H9 (cell line): Measurements from ENCODE around the gene GET4. TPM values are rescaled to one million over a fixed set of nuclear protein-coding genes. Genes with fewer than 3 reads are reported as not detected.

Experiments
- DNase-seq: peaks from one replicate; pipeline ENCODE4 v3.0.0-alpha.2; 2017
- H2AFZ ChIP-seq: one replicate; pipeline ENCODE4 v1.6.1; 2013; ENCODE audit warnings: mild to moderate bottlenecking, low read length, control low read depth, moderate library complexity
- H2AK5ac ChIP-seq: 2 replicates; pipeline ENCODE4 v1.6.1; 2013; ENCODE audit warnings: low read length, control low read depth, mixed read lengths; ENCODE audit not compliant: insufficient read length
- H2BK120ac ChIP-seq: one replicate; pipeline ENCODE4 v1.6.1; 2013; ENCODE audit warnings: low read depth, mild to moderate bottlenecking, low read length, control low read depth, inconsistent platforms; ENCODE audit not compliant: poor library complexity, severe bottlenecking
- H2BK12ac ChIP-seq: 2 replicates; pipeline ENCODE4 v1.6.1; 2013; ENCODE audit warnings: low read length, control low read depth, mixed read lengths, low read depth; ENCODE audit not compliant: insufficient read length
- H2BK15ac ChIP-seq: 2 replicates; pipeline ENCODE4 v1.6.1; 2013; ENCODE audit warnings: low read depth, low read length, control low read depth
- H2BK20ac ChIP-seq: one replicate; pipeline ENCODE4 v1.6.1; 2013; ENCODE audit warnings: low read depth, mild to moderate bottlenecking, low read length, control low read depth, inconsistent platforms; ENCODE audit not compliant: poor library complexity, severe bottlenecking
- H2BK5ac ChIP-seq: 2 replicates; pipeline ENCODE4 v1.6.1; 2013; ENCODE audit warnings: low read length, control low read depth, mixed read lengths; ENCODE audit not compliant: insufficient read length
- H3K14ac ChIP-seq: 2 replicates; pipeline ENCODE4 v1.6.1; 2013; ENCODE audit warnings: low read length, control low read depth; ENCODE audit not compliant: insufficient read depth
- H3K18ac ChIP-seq: 2 replicates; pipeline ENCODE4 v1.6.1; 2013; ENCODE audit warnings: low read depth, mild to moderate bottlenecking, mixed read lengths, low read length, control low read depth; ENCODE audit not compliant: insufficient read length
- H3K23ac ChIP-seq: 2 replicates; pipeline ENCODE4 v1.6.1; 2013; ENCODE audit warnings: low read length, control low read depth, mixed read lengths, low read depth; ENCODE audit not compliant: insufficient read length
- H3K23me2 ChIP-seq: 2 replicates; pipeline ENCODE4 v1.6.1; 2013; ENCODE audit warnings: low read depth, mild to moderate bottlenecking, mixed read lengths, low read length, control low read depth; ENCODE audit not compliant: insufficient read length, poor library complexity, severe bottlenecking
- H3K27ac ChIP-seq: 2 replicates; pipeline ENCODE4 v1.5.1; 2013; ENCODE audit warnings: low read length, control low read depth, mixed read lengths, low read depth; ENCODE audit not compliant: insufficient read length
- H3K27me3 ChIP-seq: 2 replicates; pipeline ENCODE4 v1.6.1; 2013; ENCODE audit warnings: low read length, control low read depth, inconsistent platforms; ENCODE audit not compliant: insufficient read depth
- H3K4ac ChIP-seq: 2 replicates; pipeline ENCODE4 v1.6.1; 2013; ENCODE audit warnings: low read depth, mild to moderate bottlenecking, control low read depth, inconsistent platforms, low read length, moderate library complexity
- H3K4me1 ChIP-seq: 2 replicates; pipeline ENCODE4 v1.6.1; 2013; ENCODE audit warnings: low read length, control low read depth, inconsistent platforms; ENCODE audit not compliant: insufficient read depth
- H3K4me2 ChIP-seq: 2 replicates; pipeline ENCODE4 v1.6.1; 2013; ENCODE audit warnings: low read length, control low read depth, mixed read lengths; ENCODE audit not compliant: insufficient read length, insufficient read depth
- H3K56ac ChIP-seq: 2 replicates; pipeline ENCODE4 v1.6.1; 2013; ENCODE audit warnings: low read depth, mild to moderate bottlenecking, mixed read lengths, low read length, control low read depth; ENCODE audit not compliant: insufficient read length
- H3K79me1 ChIP-seq: 2 replicates; pipeline ENCODE4 v1.6.1; 2013; ENCODE audit warnings: low read depth, mild to moderate bottlenecking, moderate library complexity, low read length, control low read depth, inconsistent platforms; ENCODE audit not compliant: insufficient read depth, poor library complexity, severe bottlenecking
- H3K79me2 ChIP-seq: 2 replicates; pipeline ENCODE4 v1.6.1; 2013; ENCODE audit warnings: low read length, control low read depth, inconsistent platforms; ENCODE audit not compliant: insufficient read depth
- H3K9ac ChIP-seq: 2 replicates; pipeline ENCODE4 v1.6.1; 2013; ENCODE audit warnings: low read length, control low read depth, mixed read lengths; ENCODE audit not compliant: insufficient read length; ENCODE audit errors: extremely low read depth
- H3K9me3 ChIP-seq: one replicate; pipeline ENCODE4 v1.6.1; 2013; ENCODE audit warnings: low read depth, low read length, inconsistent platforms; ENCODE audit not compliant: control insufficient read depth
- H3T11ph ChIP-seq: one replicate; pipeline ENCODE4 v1.6.1; 2013; ENCODE audit warnings: mild to moderate bottlenecking, low read length, control low read depth, inconsistent platforms
- H4K20me1 ChIP-seq: one replicate; pipeline ENCODE4 v1.6.1; 2013; ENCODE audit not compliant: control insufficient read depth, insufficient read length, insufficient read depth
- H4K5ac ChIP-seq: 2 replicates; pipeline ENCODE4 v1.6.1; 2013; ENCODE audit warnings: low read depth, mild to moderate bottlenecking, mixed read lengths, low read length, control low read depth; ENCODE audit not compliant: insufficient read length
- H4K8ac ChIP-seq: replicated peaks from 2 replicates; pipeline ENCODE4 v1.6.1; 2013; ENCODE audit warnings: low read length, control low read depth, mixed read lengths, low read depth; ENCODE audit not compliant: insufficient read length
- H4K91ac ChIP-seq: 2 replicates; pipeline ENCODE4 v1.6.1; 2013; ENCODE audit warnings: low read depth, mild to moderate bottlenecking, moderate library complexity, mixed read lengths, low read length, control low read depth; ENCODE audit not compliant: insufficient read length
- H3K27ac Mint-ChIP-seq, 3 experiments: 2 replicates in 2 of 3; 3 replicates in 1 of 3; pipeline ENCODE4 v1.8.0; 2020 to 2021; ENCODE audit warnings: mixed read lengths in 3 of 3, mild to moderate bottlenecking in 1 of 3, moderate library complexity in 1 of 3
- H3K27me3 Mint-ChIP-seq: 2 replicates; pipeline ENCODE4 v1.8.0; 2021; ENCODE audit warnings: low read depth, mild to moderate bottlenecking, moderate library complexity, mixed read lengths
- H3K36me3 Mint-ChIP-seq, 3 experiments: 2 replicates in 2 of 3; 3 replicates in 1 of 3; pipeline ENCODE4 v1.8.0; 2020 to 2021; ENCODE audit warnings: low read depth in 3 of 3, mixed read lengths in 3 of 3; ENCODE audit not compliant: insufficient read depth in 1 of 3
- H3K4me1 Mint-ChIP-seq, 2 experiments: 2 replicates each; pipeline ENCODE4 v1.8.0; 2020; ENCODE audit warnings: mixed read lengths in 2 of 2
- H3K4me3 Mint-ChIP-seq, 2 experiments: 2 replicates in 1 of 2; 3 replicates in 1 of 2; pipeline ENCODE4 v1.8.0; 2020 to 2021; ENCODE audit warnings: mild to moderate bottlenecking in 2 of 2, mixed read lengths in 2 of 2, moderate library complexity in 1 of 2
- H3K9me3 Mint-ChIP-seq, 2 experiments: 2 replicates in 1 of 2; 3 replicates in 1 of 2; pipeline ENCODE4 v1.8.0; 2020; ENCODE audit warnings: mild to moderate bottlenecking in 2 of 2, mixed read lengths in 2 of 2, moderate library complexity in 1 of 2
- WGBS: extraction: QIAGEN DNeasy Blood & Tissue Kit; methylation state at CpG from one replicate; pipeline ENCODE4 v1.1.7; 2013; ENCODE audit warnings: missing lambda C conversion rate, low lambda C conversion rate, mixed read lengths; ENCODE audit not compliant: insufficient read length; ENCODE audit errors: extremely low coverage; 5-methylcytosine and 5-hydroxymethylcytosine counted together
- total RNA-seq: library from RNA; stranded (reverse); gene quantifications from 2 replicates; pipeline ENCODE4 v1.2.1, GENCODE V29; 2021
- TF ChIP-seq, protein P1 (sequence below): fragments of 200-600 bp; sonication (generic); conservative IDR thresholded peaks from 3 replicates; pipeline ENCODE4 v1.8.0; 2021; ENCODE audit warnings: antibody characterized with exemption, mild to moderate bottlenecking

The GET4 gene
- total RNA-seq, 1 experiment from 2014 or later: 70.2 TPM

DNA sequence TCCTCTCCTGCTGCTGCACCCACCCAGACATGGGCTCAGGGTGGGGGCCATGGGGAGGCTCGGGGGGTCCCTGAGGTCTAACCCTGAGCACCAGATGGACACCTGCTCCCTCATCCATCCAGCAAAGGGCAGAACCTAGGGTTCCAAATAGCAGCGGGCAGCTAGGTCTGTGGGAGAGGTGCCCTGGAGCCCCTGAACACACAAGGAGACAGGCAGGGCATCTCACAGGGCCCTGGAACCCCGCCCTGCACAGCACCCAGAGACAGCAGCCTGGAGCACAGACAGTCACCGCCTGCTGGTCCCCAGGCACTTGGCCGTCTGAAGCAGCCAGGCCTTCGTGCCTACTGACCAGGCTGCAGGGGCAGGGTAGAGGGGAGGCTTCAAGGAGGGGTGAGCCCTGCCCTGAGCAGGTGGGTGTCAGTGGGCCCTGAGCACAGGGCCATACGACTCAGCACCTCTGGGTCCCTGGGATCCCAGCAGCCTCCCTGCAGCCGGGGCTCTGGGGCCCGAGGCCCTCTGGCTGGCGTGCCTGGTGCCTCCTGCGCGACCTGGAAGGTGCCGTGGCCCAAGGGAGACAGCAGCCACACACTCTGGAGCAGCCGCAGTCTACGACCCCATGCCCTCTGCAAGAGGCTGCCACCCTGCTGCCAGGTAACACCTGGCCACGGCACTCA, 38.3 kb downstream of the GET4 start:
- TF ChIP-seq, protein P1, sequence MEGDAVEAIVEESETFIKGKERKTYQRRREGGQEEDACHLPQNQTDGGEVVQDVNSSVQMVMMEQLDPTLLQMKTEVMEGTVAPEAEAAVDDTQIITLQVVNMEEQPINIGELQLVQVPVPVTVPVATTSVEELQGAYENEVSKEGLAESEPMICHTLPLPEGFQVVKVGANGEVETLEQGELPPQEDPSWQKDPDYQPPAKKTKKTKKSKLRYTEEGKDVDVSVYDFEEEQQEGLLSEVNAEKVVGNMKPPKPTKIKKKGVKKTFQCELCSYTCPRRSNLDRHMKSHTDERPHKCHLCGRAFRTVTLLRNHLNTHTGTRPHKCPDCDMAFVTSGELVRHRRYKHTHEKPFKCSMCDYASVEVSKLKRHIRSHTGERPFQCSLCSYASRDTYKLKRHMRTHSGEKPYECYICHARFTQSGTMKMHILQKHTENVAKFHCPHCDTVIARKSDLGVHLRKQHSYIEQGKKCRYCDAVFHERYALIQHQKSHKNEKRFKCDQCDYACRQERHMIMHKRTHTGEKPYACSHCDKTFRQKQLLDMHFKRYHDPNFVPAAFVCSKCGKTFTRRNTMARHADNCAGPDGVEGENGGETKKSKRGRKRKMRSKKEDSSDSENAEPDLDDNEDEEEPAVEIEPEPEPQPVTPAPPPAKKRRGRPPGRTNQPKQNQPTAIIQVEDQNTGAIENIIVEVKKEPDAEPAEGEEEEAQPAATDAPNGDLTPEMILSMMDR: no peak
- Histone ChIP-seq H3K9me3 (no peaks in the 10 kb centered on the region), H2BK120ac (no peak overlapping the region), H2AK5ac (no peak overlapping the region), H4K5ac (no peak overlapping the region), H3K23ac (no peak overlapping the region), H3K79me2 (no peaks in the 10 kb centered on the region), H4K8ac (no peak overlapping the region), H3K27me3 (no peaks in the 10 kb centered on the region), H3K79me1 (no peaks in the 10 kb centered on the region), H3K9ac (no peak overlapping the region), H2BK12ac (no peak overlapping the region), H2BK15ac (no peak overlapping the region), H3K23me2 (no peaks in the 10 kb centered on the region), H2BK20ac (no peak overlapping the region), H3K4me2 (no peak overlapping the region), H4K91ac (no peak overlapping the region), H3T11ph (no peak overlapping the region), H3K56ac (no peak overlapping the region), H3K18ac (no peak overlapping the region), H3K4me1 (no peaks in the 10 kb centered on the region; the same call in 1 of the 2 replicates), H3K4ac (no peak overlapping the region), H4K20me1 (no peaks in the 10 kb centered on the region), H2AFZ (no peak overlapping the region), H3K27ac (no peak overlapping the region), H3K14ac (no peak overlapping the region; the same call in 1 of the 2 replicates), H2BK5ac (no peak overlapping the region)
- Mint-ChIP-seq H3K27ac (no peak overlapping the region), H3K36me3 (no peaks in the 10 kb centered on the region), H3K4me1 (peaks cover 0 to 3% of the 10 kb centered on the region in 2 experiments; a peak in 1 of 4 replicates), H3K9me3 (no peaks in the 10 kb centered on the region; a peak in 1 of 5 replicates), H3K27me3 (peaks cover 9% of the 10 kb centered on the region), H3K4me3 (no peak overlapping the region)
- no peak for DNase-seq
- no CpG with 5 or more reads among the region's 16 CpGs for WGBS
